AG04450 (cell line): Measurements from ENCODE around the gene F2R. TPM values are rescaled to one million over a fixed set of nuclear protein-coding genes. Genes with fewer than 3 reads are reported as not detected.

Experiments
- CTCF ChIA-PET: fragments of 300-600, 350-600 bp; formaldehyde crosslinking; extraction: SDS; loops from one replicate; lab custom pipeline; 2022; ENCODE audit warnings: antibody characterized with exemption, inconsistent platforms; lab: Charles Lee
- POLR2A ChIA-PET: fragments of 350-600 bp; formaldehyde crosslinking; extraction: SDS; loops from one replicate; lab custom pipeline; 2021; ENCODE audit warnings: antibody characterized with exemption, inconsistent platforms; lab: Yijun Ruan, JAX
- DNase-seq: peaks from one replicate; pipeline ENCODE4 v3.0.0-alpha.2; 2011; ENCODE audit warnings: low read depth, low spot score
- H3K27ac ChIP-seq: one replicate; pipeline ENCODE4 v1.5.1; 2012; ENCODE audit warnings: low read depth, low read length, control low read depth
- H3K27me3 ChIP-seq: one replicate; pipeline ENCODE4 v1.6.0; 2012; ENCODE audit warnings: low read length; ENCODE audit not compliant: control insufficient read depth, insufficient read depth
- H3K4me3 ChIP-seq: 2 replicates; pipeline ENCODE4 v1.5.1; 2011; ENCODE audit warnings: mild to moderate bottlenecking, low read depth, low read length, control low read depth
- H3K9me3 ChIP-seq: 2 replicates; pipeline ENCODE4 v1.5.1; 2012; ENCODE audit warnings: low read length; ENCODE audit not compliant: control insufficient read depth, insufficient read depth
- CTCF ChIP-seq: IDR thresholded peaks from 2 replicates; pipeline ENCODE4 v1.5.1; 2011; ENCODE audit warnings: low read depth, low read length, control low read depth, inconsistent platforms
- polyA plus RNA-seq: library from polyadenylated mRNA; depleted of rRNA; stranded (reverse); fragments of >200 nt; gene quantifications from 2 replicates; pipeline ENCODE4 v1.2.3, GENCODE V29; 2011

F2R gene
- polyA plus RNA-seq, 1 experiment, result 324 TPM

- ChIA-PET CTCF (interaction anchor here (0.6 to 3.4 kb wide), 8 partner anchors 11 to 88 kb away, joined by 3 to 19 read pairs (median 3); no protein-coding TSS in a partner anchor), POLR2A (interaction anchor here (0.8 to 2.1 kb wide), 15 partner anchors 10 to 378 kb away, joined by 3 to 15 read pairs (median 4); no protein-coding TSS in a partner anchor)
- Histone ChIP-seq H3K9me3 (no peaks in the 10 kb centered on the region), H3K27ac (peak overlapping the region; percentile 90), H3K27me3 (no peaks in the 10 kb centered on the region), H3K4me3 (no peak overlapping the region)
- TF ChIP-seq CTCF, result no peak
- DNase-seq, result peak; percentile 85
Measured at GRCh38 chr5:76689321-76690036, 26.4 kb upstream of the F2R start.

- ChIA-PET CTCF (interaction anchor here (0.6 to 3.4 kb wide), 8 partner anchors 11 to 88 kb away, joined by 3 to 19 read pairs (median 3); no protein-coding TSS in a partner anchor), POLR2A (interaction anchor here (0.9 to 2.1 kb wide), 14 partner anchors 11 to 377 kb away, joined by 3 to 15 read pairs (median 4); no protein-coding TSS in a partner anchor)
- DNase-seq, result no peak
- Histone ChIP-seq H3K4me3 (no peak overlapping the region), H3K9me3 (no peaks in the 10 kb centered on the region), H3K27me3 (no peaks in the 10 kb centered on the region), H3K27ac (peak overlapping the region; percentile 90)
- TF ChIP-seq CTCF, result no peak
Measured at GRCh38 chr5:76690037-76690679, 25.8 kb upstream of the F2R start.

DNA sequence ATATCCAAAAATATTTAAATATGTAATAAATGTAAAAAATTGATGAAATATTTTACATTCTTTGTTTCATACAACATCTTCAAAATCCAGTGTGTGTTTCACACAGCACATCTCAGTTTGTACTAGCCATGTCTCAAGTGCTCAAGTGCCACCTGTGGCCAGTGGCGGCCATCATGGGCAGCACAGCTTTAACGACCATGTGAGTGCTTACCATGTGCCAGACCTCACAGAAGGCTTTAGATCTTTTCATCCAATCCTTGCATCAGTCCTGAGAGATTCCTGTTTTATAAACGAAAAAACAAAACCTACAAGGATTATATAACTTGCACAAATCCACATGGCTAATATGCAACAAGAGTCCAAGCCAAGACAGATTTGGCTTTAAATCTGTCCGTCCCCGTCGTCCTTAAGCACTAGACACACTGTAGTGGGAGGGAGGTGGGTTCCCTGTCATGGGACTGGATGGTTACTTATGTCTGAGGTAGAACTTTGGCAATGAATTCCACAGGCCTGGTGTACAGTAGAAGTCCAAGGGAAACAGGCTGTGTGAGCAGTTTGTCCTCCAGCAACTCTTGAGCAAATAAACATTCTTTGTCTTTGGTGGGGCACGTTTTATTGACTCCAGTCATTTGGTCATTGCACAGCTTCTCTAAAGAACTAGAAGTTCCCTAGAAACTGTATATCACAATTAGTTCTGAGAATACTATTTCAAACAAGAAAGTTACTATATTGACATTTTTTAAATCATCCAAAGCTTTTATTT is 25.0 kb upstream of the F2R start:
- Histone ChIP-seq H3K9me3 (no peaks in the 10 kb centered on the region), H3K4me3 (no peak overlapping the region), H3K27ac (peak overlapping the region; percentile 89), H3K27me3 (no peaks in the 10 kb centered on the region)
- ChIA-PET CTCF (interaction anchor here (1.0 to 3.4 kb wide), 4 partner anchors 26 to 89 kb away, joined by 3 to 19 read pairs (median 6); no protein-coding TSS in a partner anchor), POLR2A (interaction anchor here (0.5 to 2.1 kb wide), 8 partner anchors 10 to 137 kb away, joined by 3 to 15 read pairs (median 6); no protein-coding TSS in a partner anchor)
- DNase-seq, result no peak
- no peak for TF ChIP-seq CTCF

DNA sequence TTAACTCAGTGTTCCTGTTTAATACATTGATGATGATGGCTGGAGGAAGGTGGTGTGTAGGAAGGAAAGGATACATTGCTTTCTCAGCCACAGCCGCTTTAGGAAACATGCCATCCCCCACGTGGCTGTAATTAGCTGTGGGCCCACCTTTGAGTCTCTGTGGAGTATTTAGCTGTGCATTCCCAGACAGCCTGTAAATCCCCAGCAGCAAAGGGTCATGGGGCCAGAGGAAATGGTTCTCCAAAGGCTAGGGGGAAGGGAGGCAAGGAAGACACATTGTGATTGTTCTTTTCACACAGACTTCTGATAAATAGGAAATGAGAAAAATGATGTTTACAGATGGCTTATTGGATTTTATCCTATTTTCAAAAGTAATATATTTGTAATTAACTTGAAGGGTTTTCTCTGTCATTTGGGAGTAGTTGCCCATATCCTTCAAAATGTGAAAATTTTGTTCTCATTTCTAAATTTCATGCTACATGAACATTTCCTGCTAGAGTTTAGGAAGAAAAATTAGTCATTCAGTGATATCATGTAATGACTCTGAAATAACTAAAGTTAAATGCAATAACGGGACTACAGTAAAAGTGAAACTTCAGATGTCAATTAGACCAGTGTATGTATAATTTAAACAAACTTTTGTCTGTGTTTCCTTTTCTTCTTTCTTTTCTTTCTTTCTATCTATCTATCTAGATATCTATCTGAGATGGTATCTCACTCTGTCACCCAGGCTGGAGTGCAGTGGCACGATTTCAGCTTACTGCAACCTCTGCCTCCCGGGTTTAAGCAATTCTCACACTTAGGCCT is 24.3 kb upstream of the F2R start:
- no peak for DNase-seq
- no peaks in the 10 kb centered on the region for H3K9me3 ChIP-seq
- no peak overlapping the region for H3K4me3 ChIP-seq
- no peak for TF ChIP-seq CTCF
- peak overlapping the region; percentile 81 for H3K27ac ChIP-seq
- ChIA-PET POLR2A (interaction anchor here (0.5 to 1.2 kb wide), 3 partner anchors 48 to 136 kb away, joined by 5 to 6 read pairs (median 6); partner anchors contain the start of gene F2RL1), CTCF (interaction anchor here (0.8 to 1.7 kb wide), 2 partner anchors 24 to 82 kb away, joined by 4 to 6 read pairs; no protein-coding TSS in a partner anchor)
- no peaks in the 10 kb centered on the region for H3K27me3 ChIP-seq
